ENCODE results near the gene ZNF695.
A peak's percentile ranks its signal among the peaks of the same experiment; 100 is the strongest.
"Not testable (repeated sequence)": the region's sequence is repeated elsewhere in the genome, so short reads cannot be mapped to it uniquely, and the experiment has no call there.

Gene ZNF695

DNA sequence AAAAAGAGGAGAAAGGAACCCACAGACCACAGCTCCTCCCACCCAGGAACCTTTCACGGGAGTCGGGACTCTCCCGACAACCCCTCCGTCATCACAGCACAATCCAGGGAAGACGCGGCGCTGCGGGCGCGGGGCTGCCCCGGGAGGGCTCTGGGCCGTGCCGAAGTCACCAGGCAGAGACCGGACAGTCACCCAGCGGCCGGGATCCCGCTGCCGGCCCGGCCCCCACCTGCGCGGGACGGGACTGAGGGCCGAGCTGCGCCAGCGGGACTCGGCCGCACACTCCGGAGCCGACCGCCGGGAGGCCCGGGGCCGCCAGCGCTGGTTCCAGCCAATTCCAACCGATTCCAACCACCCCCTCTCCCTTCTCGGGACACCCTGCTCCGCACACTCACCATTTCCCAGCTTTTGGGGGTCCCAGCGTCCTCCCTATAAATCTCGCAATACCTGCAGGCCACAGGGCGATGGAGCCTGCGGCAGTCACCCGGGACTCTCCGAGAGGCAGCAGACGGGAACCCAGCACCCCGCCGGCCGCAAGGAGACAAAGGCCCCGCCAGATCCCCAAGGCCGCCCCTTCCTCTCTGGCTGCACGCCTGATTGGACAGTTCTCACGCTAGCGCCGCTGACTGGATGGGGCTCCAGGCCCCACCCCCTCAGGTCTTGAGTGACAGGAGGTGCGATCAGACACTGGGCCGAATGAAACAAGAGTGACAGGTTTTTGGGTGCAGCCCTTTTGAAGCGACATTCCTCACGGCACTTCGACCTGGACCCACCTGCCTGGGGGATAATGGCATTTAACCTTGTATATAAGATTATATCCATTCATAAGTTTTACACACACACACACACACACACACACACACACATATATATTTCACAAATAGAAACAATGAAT lies at the start of gene ZNF695:
Gene ZNF695, minus strand, starts transcription at position 547 of the 895 bp plus-strand sequence. Its CDS starts 149 bp downstream, at position 398.
- peak; percentile 1 for DNase-seq (ENCODE audit: low spot score)

DNA sequence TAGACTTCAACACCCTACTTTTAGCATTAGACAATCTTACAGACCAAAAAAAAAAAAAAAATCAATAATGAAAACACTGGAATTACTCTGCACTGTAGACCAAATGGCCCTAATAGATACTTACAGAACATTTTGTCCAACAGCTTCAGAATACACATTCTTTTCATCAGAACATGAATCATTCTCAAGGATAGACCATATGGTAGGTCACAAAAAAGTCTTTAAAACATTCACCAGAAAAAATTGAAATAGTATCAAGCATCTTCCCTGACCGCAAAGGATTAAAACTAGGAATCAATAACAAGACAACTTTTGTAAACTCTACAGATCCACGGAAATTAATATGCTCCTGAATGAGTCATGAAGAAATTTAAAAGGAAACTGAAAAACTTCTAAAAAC lies 48.2 kb upstream of the ZNF695 start:
- DNase-seq (ENCODE audit: low spot score), result no peak

- DNase-seq (ENCODE audit: low spot score), result no peak
Measured at GRCh38 chr1:247054992-247055415, 47.1 kb upstream of the ZNF695 start.

GRCh38 chr1:247047702-247048101 lies 39.8 kb upstream of the ZNF695 start:
- DNase-seq (ENCODE audit: low spot score), result no peak

DNA sequence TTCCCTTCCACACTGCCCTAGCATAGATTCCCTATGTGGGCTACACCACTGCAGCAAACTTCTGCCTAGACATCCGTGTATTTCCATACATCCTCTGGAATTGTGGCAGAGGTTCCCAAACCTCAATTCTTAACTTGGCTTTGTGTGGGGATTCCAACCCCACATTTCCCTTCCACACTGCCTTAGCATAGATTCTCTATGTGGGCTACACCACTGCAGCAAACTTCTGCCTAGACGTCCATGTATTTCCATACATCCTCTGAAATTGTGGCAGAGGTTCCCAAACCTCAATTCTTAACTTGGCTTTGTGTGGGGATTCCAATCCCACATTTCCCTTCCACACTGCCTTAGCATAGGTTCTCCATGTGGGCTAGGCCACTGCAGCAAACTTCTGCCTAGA lies 39.4 kb upstream of the ZNF695 start:
- DNase-seq (ENCODE audit: low spot score), result no peak

GRCh38 chr1:247043406-247043805 lies 35.5 kb upstream of the ZNF695 start:
- DNase-seq (ENCODE audit: low spot score), result no peak

- DNase-seq (ENCODE audit: low spot score), result no peak
Measured at GRCh38 chr1:247037511-247038320, 29.9 kb upstream of the ZNF695 start.

- DNase-seq (ENCODE audit: low spot score), result not testable (repeated sequence)
Measured at GRCh38 chr1:247032306-247032705, 24.4 kb upstream of the ZNF695 start.

DNA sequence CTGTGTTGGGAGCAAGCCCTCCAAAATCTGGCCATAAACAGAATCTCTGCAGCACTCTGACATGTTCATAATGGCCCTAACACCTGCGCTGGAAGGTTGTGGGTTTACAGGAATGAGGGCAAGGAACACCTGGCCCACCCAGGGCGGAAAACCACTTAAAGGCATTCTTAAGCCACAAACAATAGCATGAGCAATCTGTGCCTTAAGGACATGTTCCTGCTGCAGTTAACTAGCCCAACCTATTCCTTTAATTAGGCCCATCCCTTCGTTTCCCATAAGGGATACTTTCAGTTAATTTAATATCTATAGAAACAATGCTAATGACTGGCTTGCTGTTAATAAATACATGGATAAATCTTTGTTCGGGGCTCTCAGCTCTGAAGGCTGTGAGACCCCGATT lies 16.8 kb upstream of the ZNF695 start:
- DNase-seq (ENCODE audit: low spot score), result not testable (repeated sequence)

DNA sequence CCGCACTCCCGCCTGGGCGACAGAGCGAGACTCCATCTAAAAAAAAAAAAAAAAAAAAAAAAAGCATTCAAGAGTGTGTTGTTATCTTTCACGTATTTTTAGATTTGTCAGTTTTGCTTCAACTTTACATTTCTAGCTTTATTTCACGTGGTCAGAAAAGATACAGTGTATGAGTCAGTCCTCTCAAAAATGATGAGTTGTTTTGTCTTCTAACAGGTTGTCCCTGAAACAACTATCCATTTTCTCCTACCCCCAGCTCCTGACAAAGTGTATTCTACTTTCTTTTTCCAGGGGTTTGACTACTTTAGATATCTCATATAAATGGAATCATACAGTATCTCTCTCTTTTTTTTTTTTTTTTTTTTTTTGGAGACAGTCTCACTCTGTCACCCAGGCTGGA lies 5.5 kb upstream of the ZNF695 start:
- DNase-seq (ENCODE audit: low spot score), result no peak

GRCh38 chr1:247008406-247008799 lies 546 bp upstream of the ZNF695 start:
- no peak for DNase-seq (ENCODE audit: low spot score)

GRCh38 chr1:247004081-247004480 lies 3.8 kb downstream of the ZNF695 start:
- not testable (repeated sequence) for DNase-seq (ENCODE audit: low spot score)

DNA sequence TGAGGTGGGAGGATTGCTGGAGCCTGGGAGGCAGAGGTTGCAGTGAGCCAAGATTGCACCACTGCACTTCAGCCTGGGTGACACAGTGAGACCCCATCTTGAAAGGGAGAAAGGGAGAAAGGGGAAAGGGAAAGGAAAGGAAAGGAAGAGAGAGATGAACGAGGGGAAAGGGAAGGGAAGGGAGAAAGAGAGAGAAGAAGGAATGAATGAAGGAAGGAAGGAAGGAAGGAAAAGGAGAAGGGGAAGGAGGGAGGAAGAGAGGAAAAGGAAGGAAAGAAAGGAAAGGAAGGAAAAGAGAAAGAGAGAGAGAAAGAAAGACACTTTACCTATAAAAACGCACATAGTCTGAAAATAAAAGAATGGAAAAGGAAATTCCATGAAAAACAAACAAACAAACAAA lies 18.0 kb downstream of the ZNF695 start:
- DNase-seq (ENCODE audit: low spot score), result no peak

GRCh38 chr1:246988316-246988715 lies 19.5 kb downstream of the ZNF695 start:
- DNase-seq (ENCODE audit: low spot score), result no peak

DNA sequence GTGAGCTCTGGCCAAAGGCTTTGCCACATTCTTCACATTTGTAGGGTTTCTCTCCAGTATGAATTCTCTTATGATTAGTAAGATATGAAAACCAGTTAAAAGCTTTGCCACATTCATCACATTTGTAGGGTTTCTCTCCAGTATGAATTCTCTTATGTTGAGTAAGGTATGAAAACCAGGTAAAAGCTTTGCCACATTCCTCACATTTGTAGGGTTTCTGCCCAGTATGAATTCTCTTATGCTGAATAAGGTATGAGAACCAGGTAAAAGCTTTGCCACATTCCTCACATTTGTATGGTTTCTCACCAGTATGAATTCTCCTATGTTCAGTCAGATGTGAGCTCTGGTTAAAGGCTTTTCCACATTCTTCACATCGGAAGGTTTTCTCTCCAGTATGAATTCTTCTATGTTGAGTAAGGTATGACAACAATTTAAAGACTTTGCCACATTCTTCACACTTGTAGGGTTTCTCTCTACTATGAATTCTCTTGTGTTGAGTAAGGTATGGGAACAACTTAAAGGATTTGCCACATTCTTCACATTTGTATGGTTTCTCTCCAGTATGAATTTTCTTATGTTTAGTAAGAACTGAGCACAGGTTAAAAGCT lies 20.7 kb downstream of the ZNF695 start:
- DNase-seq (ENCODE audit: low spot score), result no peak

DNA sequence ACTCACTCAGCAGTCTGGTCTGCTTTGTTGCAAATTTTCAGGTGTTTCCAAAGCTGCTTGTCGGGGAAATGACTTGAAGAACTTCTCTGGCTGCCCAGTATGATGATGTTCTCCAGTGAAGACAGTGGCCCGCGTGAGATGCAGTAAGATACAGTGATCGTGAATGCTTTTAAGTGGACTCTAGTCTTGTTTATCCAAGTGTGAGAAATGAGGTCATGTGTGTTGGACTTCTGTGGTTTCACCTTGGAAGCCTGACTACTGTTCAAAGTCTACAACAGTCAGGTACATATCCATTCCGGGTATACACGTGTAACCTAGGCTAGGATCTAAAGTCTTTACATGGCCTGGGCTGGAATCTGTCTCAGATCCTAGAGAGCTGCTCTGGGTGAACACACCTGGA lies 29.1 kb downstream of the ZNF695 start:
- no peak for DNase-seq (ENCODE audit: low spot score)

- no peak for DNase-seq (ENCODE audit: low spot score)
Measured at GRCh38 chr1:246978281-246978680, 29.6 kb downstream of the ZNF695 start.

DNA sequence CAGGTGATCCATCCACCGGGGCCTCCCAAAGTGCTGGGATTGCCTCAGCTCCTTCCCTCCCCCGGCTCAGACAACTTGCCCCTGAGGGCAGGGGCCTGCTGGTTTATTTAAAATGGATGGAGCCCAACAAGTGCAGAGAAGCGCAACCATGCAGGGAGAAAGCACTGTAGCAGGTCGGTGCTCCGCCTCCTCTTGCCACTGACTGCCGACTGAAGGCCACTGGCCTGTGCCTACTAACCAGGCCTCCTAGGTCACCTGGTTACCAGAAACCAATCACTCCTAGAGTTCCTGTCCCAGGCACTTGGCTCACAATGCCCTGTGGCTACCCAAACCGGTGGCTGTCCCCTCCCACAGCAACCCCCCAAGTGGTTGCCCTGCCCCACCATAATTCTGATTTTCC lies 35.9 kb downstream of the ZNF695 start:
- no peak for DNase-seq (ENCODE audit: low spot score)

- DNase-seq (ENCODE audit: low spot score), result peak; percentile 40
Measured at GRCh38 chr1:246971090-246971721, 36.7 kb downstream of the ZNF695 start.

GRCh38 chr1:246969621-246970020 lies 38.2 kb downstream of the ZNF695 start:
- no peak for DNase-seq (ENCODE audit: low spot score)

DNA sequence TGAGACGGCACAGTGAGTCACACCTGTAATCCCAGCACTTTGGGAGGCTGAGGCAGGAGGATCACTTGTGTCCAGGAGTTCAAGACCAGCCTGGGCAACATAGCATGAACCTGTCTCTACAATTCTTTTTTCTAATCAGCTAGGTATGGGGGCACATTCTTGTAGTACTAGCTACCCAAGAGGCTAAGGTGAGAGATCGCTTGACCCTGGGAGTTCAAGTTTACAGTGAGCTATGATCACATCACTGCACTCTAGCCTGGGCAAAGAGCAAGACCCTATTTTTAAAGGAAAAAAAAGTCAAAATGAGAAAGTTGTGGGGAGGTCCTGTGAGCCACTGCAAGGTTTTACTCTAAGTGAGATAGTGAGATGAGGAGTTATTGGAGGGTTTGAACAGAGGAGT lies 41.4 kb downstream of the ZNF695 start:
- DNase-seq (ENCODE audit: low spot score), result no peak
